Fibroblast of mammary gland (primary cell): Measurements from ENCODE around the gene CT83.

Experiments
- DNase-seq: peaks from one replicate; pipeline ENCODE4 v3.0.0-alpha.2; 2010; ENCODE audit warnings: low read depth
- H3K4me3 ChIP-seq: 2 replicates; pipeline ENCODE4 v1.5.1; 2011; ENCODE audit warnings: low read depth, mild to moderate bottlenecking, low read length, moderate library complexity; ENCODE audit not compliant: control insufficient read depth
- CTCF ChIP-seq: conservative IDR thresholded peaks from 2 replicates; pipeline ENCODE4 v1.5.1; 2011; ENCODE audit warnings: low read depth, low read length, inconsistent platforms; ENCODE audit not compliant: control insufficient read depth, insufficient read depth

CT83 gene

GRCh38 chrX:116462822-116463221, at the start of gene CT83:
CT83 (minus strand) TSS chrX:116462976; CDS start chrX:116462856, 120 bp downstream.
- DNase-seq, result no peak
- no peak within 1 kb of the TSS for H3K4me3 ChIP-seq
- no peak for TF ChIP-seq CTCF

GRCh38 chrX:116499780-116500179, 37.0 kb upstream of the CT83 start:
- no peak for TF ChIP-seq CTCF
- peak; percentile 25 for DNase-seq
- no peak overlapping the region for H3K4me3 ChIP-seq

GRCh38 chrX:116493271-116493670, 30.5 kb upstream of the CT83 start:
- TF ChIP-seq CTCF, result no peak
- DNase-seq, result no peak
- no peak overlapping the region for H3K4me3 ChIP-seq

- peak; percentile 8 for DNase-seq
- peak; percentile 39 for TF ChIP-seq CTCF
- no peak overlapping the region for H3K4me3 ChIP-seq
Measured at GRCh38 chrX:116490104-116490503, 27.3 kb upstream of the CT83 start.

GRCh38 chrX:116480059-116480458, 17.3 kb upstream of the CT83 start:
- DNase-seq, result no peak
- no peak for TF ChIP-seq CTCF
- no peak overlapping the region for H3K4me3 ChIP-seq

GRCh38 chrX:116449156-116449555, 13.6 kb downstream of the CT83 start:
- no peak for DNase-seq
- no peak overlapping the region for H3K4me3 ChIP-seq
- TF ChIP-seq CTCF, result no peak

GRCh38 chrX:116436358-116436816, 26.4 kb downstream of the CT83 start, which contains the start of gene SLC6A14:
SLC6A14 (plus strand) TSS chrX:116436606; CDS start chrX:116436710, 104 bp downstream.
- DNase-seq, result no peak
- no peak within 1 kb of the TSS for H3K4me3 ChIP-seq
- TF ChIP-seq CTCF, result no peak
